K562 (cell line): ENCODE results near the gene TIMM17B. TPM values are rescaled to one million over a fixed set of nuclear protein-coding genes. Genes with fewer than 3 reads are reported as not detected.

Experiments used
- BRD4 ChIP-seq: fragments of 200-600 bp; sonication (generic); IDR thresholded peaks from 2 replicates; pipeline ENCODE4 v1.6.1; 2017; ENCODE audit warnings: inconsistent platforms
- DNMT1 ChIP-seq: fragments of 450-650 bp; IDR thresholded peaks from 2 replicates; pipeline ENCODE4 v1.6.1; 2016; ENCODE audit warnings: antibody characterized with exemption, mild to moderate bottlenecking
- EP300 ChIP-seq: IDR thresholded peaks from 2 replicates; pipeline ENCODE4 v1.6.1; 2012; ENCODE audit warnings: low read length, improper control_type of control experiment
- ETV6 ChIP-seq, 3 experiments: fragments of 150-350 bp in 1 of 3; sonication (generic) in 1 of 3; formaldehyde crosslinking in 1 of 3; IDR thresholded peaks; 2 replicates each; pipeline versions ENCODE4 v1.6.1 to v1.8.0; 2014 to 2022; ENCODE audit warnings: borderline replicate concordance in 2 of 3, low read depth in 2 of 3, antibody characterized with exemption in 1 of 3, low read length in 1 of 3, mild to moderate bottlenecking in 1 of 3, missing genetic modification reagents in 1 of 3
- NR2C1 ChIP-seq, 2 experiments: fragments of 450-650 bp; IDR thresholded peaks; 2 replicates each; pipeline ENCODE4 v1.6.1; 2017; ENCODE audit warnings: mild to moderate bottlenecking in 2 of 2, antibody characterized with exemption in 1 of 2, inconsistent platforms in 1 of 2, missing compliant biosample characterization in 1 of 2, missing genetic modification characterization in 1 of 2
- XRCC3 ChIP-seq: fragments of 450-650 bp; IDR thresholded peaks from 2 replicates; pipeline ENCODE4 v1.6.1; 2017; ENCODE audit warnings: mild to moderate bottlenecking, moderate library complexity
- ZNF124 ChIP-seq: sonication (generic); formaldehyde crosslinking; IDR thresholded peaks from 2 replicates; pipeline ENCODE4 v1.8.1; 2022; ENCODE audit warnings: missing genetic modification reagents
- polyA plus RNA-seq, 8 experiments: library from polyadenylated mRNA; depleted of rRNA in 4 of 8; stranded (reverse) in 5 of 8; unstranded in 3 of 8; fragments of >200 nt; fragmentation: Nextera tagmentation in 2 of 8; fragmentation: Illumina TruSeq in 1 of 8; extraction: Ambion mirVana in 2 of 8; extraction: Trizol in 1 of 8; gene quantifications; 2 replicates each; pipeline versions ENCODE4 v1.2.1 to v1.2.3, GENCODE V29; 2011 to 2014; ENCODE audit warnings: inconsistent platforms in 1 of 8, missing spikeins in 1 of 8
- total RNA-seq, 7 experiments: library from RNA; depleted of rRNA in 6 of 7; stranded (reverse); fragments of >200 nt in 6 of 7; fragmentation: Illumina TruSeq in 2 of 7; extraction: Trizol in 2 of 7; gene quantifications; 2 replicates each; pipeline versions ENCODE4 v1.2.1 to v1.2.3, GENCODE V29; 2011 to 2021; ENCODE audit warnings: low replicate concordance in 1 of 7
- TF ChIP-seq, protein P1 (sequence below): sonication (generic); formaldehyde crosslinking; IDR thresholded peaks from 2 replicates; pipeline ENCODE4 v1.8.1; 2023; ENCODE audit warnings: missing genetic modification reagents, mild to moderate bottlenecking, borderline replicate concordance
- TF ChIP-seq, protein P2 (sequence below): fragments of 450-650 bp; IDR thresholded peaks from 2 replicates; pipeline ENCODE4 v1.6.1; 2017; ENCODE audit warnings: antibody characterized with exemption
- TF ChIP-seq, protein P3 (sequence below): IDR thresholded peaks from 2 replicates; pipeline ENCODE4 v1.6.1; 2016; ENCODE audit warnings: missing genetic modification characterization, missing compliant biosample characterization
- TF ChIP-seq, protein P4 (sequence below), 2 experiments: fragments of 150-350 bp in 1 of 2; IDR thresholded peaks; 2 replicates each; pipeline ENCODE4 v1.6.1; 2012 to 2016; ENCODE audit warnings: low read depth in 2 of 2, low read length in 2 of 2, mild to moderate bottlenecking in 1 of 2, moderate library complexity in 1 of 2
- TF ChIP-seq, protein P5 (sequence below): sonication (generic); formaldehyde crosslinking; IDR thresholded peaks from 2 replicates; pipeline ENCODE4 v1.8.1; 2023; ENCODE audit warnings: mild to moderate bottlenecking, missing genetic modification reagents

TIMM17B gene
- total and polyA plus RNA-seq, 9 of the 15 experiments (the other 6 are each of a cell fraction or from before 2014, with no cell fraction given), result 9.9 to 184 (median 115) TPM

DNA sequence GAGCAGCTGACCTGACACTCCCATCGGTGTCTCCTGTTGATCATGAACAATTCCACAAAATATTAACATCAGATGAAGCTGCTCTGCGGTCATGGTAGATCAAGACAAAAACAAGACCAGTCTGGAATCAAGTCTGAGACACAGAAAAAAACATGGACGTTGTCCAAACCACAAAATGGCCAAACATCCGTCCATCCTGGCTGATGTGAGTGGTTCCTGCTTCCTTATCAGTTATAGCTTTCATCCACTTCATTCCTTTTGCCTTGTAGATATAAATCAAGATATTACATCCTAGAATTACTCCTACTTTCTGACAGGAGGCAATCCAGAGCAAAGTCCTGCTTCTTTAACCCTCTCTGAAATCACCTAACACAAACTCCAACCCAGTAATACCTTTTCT is 33.4 kb downstream of the TIMM17B start (continued):
- TF ChIP-seq, protein P1, sequence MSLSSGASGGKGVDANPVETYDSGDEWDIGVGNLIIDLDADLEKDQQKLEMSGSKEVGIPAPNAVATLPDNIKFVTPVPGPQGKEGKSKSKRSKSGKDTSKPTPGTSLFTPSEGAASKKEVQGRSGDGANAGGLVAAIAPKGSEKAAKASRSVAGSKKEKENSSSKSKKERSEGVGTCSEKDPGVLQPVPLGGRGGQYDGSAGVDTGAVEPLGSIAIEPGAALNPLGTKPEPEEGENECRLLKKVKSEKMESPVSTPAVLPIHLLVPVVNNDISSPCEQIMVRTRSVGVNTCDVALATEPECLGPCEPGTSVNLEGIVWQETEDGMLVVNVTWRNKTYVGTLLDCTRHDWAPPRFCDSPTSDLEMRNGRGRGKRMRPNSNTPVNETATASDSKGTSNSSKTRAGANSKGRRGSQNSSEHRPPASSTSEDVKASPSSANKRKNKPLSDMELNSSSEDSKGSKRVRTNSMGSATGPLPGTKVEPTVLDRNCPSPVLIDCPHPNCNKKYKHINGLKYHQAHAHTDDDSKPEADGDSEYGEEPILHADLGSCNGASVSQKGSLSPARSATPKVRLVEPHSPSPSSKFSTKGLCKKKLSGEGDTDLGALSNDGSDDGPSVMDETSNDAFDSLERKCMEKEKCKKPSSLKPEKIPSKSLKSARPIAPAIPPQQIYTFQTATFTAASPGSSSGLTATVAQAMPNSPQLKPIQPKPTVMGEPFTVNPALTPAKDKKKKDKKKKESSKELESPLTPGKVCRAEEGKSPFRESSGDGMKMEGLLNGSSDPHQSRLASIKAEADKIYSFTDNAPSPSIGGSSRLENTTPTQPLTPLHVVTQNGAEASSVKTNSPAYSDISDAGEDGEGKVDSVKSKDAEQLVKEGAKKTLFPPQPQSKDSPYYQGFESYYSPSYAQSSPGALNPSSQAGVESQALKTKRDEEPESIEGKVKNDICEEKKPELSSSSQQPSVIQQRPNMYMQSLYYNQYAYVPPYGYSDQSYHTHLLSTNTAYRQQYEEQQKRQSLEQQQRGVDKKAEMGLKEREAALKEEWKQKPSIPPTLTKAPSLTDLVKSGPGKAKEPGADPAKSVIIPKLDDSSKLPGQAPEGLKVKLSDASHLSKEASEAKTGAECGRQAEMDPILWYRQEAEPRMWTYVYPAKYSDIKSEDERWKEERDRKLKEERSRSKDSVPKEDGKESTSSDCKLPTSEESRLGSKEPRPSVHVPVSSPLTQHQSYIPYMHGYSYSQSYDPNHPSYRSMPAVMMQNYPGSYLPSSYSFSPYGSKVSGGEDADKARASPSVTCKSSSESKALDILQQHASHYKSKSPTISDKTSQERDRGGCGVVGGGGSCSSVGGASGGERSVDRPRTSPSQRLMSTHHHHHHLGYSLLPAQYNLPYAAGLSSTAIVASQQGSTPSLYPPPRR (CRISPR knock-in tag), result no peak
- TF ChIP-seq, protein P2, sequence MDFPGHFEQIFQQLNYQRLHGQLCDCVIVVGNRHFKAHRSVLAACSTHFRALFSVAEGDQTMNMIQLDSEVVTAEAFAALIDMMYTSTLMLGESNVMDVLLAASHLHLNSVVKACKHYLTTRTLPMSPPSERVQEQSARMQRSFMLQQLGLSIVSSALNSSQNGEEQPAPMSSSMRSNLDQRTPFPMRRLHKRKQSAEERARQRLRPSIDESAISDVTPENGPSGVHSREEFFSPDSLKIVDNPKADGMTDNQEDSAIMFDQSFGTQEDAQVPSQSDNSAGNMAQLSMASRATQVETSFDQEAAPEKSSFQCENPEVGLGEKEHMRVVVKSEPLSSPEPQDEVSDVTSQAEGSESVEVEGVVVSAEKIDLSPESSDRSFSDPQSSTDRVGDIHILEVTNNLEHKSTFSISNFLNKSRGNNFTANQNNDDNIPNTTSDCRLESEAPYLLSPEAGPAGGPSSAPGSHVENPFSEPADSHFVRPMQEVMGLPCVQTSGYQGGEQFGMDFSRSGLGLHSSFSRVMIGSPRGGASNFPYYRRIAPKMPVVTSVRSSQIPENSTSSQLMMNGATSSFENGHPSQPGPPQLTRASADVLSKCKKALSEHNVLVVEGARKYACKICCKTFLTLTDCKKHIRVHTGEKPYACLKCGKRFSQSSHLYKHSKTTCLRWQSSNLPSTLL, result no peak
- TF ChIP-seq, protein P3, sequence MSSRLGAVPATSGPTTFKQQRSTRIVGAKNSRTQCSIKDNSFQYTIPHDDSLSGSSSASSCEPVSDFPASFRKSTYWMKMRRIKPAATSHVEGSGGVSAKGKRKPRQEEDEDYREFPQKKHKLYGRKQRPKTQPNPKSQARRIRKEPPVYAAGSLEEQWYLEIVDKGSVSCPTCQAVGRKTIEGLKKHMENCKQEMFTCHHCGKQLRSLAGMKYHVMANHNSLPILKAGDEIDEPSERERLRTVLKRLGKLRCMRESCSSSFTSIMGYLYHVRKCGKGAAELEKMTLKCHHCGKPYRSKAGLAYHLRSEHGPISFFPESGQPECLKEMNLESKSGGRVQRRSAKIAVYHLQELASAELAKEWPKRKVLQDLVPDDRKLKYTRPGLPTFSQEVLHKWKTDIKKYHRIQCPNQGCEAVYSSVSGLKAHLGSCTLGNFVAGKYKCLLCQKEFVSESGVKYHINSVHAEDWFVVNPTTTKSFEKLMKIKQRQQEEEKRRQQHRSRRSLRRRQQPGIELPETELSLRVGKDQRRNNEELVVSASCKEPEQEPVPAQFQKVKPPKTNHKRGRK (tag), result no peak
- no peak for TF ChIP-seq NR2C1 (IDR thresholded peaks at IDR 0.05)
- TF ChIP-seq NR2C1 (tag; IDR thresholded peaks at IDR 0.05), result no peak
- peak; percentile 67; the same call in 1 of the 2 replicates for TF ChIP-seq EP300
- no peak for TF ChIP-seq BRD4
- no peak for TF ChIP-seq ZNF124 (CRISPR knock-in tag)
- no peak for TF ChIP-seq DNMT1
- no peak for TF ChIP-seq ETV6 (IDR thresholded peaks at IDR 0.05; ENCODE audit: borderline replicate concordance in 1 of 2, low read depth in 2 of 2, low read length in 1 of 2)
- no peak for TF ChIP-seq ETV6 (CRISPR knock-in tag; IDR thresholded peaks at IDR 0.05; ENCODE audit: borderline replicate concordance)
- TF ChIP-seq, protein P4, sequence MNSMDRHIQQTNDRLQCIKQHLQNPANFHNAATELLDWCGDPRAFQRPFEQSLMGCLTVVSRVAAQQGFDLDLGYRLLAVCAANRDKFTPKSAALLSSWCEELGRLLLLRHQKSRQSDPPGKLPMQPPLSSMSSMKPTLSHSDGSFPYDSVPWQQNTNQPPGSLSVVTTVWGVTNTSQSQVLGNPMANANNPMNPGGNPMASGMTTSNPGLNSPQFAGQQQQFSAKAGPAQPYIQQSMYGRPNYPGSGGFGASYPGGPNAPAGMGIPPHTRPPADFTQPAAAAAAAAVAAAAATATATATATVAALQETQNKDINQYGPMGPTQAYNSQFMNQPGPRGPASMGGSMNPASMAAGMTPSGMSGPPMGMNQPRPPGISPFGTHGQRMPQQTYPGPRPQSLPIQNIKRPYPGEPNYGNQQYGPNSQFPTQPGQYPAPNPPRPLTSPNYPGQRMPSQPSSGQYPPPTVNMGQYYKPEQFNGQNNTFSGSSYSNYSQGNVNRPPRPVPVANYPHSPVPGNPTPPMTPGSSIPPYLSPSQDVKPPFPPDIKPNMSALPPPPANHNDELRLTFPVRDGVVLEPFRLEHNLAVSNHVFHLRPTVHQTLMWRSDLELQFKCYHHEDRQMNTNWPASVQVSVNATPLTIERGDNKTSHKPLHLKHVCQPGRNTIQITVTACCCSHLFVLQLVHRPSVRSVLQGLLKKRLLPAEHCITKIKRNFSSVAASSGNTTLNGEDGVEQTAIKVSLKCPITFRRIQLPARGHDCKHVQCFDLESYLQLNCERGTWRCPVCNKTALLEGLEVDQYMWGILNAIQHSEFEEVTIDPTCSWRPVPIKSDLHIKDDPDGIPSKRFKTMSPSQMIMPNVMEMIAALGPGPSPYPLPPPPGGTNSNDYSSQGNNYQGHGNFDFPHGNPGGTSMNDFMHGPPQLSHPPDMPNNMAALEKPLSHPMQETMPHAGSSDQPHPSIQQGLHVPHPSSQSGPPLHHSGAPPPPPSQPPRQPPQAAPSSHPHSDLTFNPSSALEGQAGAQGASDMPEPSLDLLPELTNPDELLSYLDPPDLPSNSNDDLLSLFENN (IDR thresholded peaks at IDR 0.05; ENCODE audit: low read depth in 2 of 2, low read length in 2 of 2), result no peak
- TF ChIP-seq, protein P5, sequence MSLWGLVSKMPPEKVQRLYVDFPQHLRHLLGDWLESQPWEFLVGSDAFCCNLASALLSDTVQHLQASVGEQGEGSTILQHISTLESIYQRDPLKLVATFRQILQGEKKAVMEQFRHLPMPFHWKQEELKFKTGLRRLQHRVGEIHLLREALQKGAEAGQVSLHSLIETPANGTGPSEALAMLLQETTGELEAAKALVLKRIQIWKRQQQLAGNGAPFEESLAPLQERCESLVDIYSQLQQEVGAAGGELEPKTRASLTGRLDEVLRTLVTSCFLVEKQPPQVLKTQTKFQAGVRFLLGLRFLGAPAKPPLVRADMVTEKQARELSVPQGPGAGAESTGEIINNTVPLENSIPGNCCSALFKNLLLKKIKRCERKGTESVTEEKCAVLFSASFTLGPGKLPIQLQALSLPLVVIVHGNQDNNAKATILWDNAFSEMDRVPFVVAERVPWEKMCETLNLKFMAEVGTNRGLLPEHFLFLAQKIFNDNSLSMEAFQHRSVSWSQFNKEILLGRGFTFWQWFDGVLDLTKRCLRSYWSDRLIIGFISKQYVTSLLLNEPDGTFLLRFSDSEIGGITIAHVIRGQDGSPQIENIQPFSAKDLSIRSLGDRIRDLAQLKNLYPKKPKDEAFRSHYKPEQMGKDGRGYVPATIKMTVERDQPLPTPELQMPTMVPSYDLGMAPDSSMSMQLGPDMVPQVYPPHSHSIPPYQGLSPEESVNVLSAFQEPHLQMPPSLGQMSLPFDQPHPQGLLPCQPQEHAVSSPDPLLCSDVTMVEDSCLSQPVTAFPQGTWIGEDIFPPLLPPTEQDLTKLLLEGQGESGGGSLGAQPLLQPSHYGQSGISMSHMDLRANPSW (CRISPR knock-in tag), result no peak
- no peak for TF ChIP-seq XRCC3
